NCI-H2171 treated with DMSO at 0.1 percent for 48 hours (cell line): ENCODE measurements around the gene RAP1GAP.
"Not testable (repeated sequence)": the region's sequence is repeated elsewhere in the genome, so short reads cannot be mapped to it uniquely, and the experiment has no call there.

Source experiments
- DNase-seq: peaks from one replicate; lab custom pipeline; 2025; lab: John Stamatoyannopoulos, UW

RAP1GAP gene

GRCh38 chr1:21677168-21677567, 8.0 kb upstream of the RAP1GAP start:
- no peak for DNase-seq

DNA sequence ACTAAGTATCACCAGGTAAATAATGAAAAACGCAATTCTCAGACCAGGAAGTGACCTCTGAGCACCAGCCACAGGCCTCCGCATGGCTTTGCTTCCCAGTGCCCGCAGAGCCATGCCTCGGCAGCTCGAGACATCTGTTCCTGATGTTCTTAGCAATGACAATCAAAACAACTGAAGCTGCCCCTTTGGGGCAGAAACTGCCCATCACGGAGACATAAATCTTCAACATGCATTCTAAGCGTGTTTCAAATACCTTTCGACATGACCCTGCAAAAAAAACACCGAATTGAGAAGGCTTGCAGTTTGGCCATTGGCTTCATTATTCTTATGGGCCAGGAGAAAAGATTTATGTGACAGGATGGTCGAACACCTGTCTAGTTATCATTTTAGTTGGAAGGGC, 5.8 kb upstream of the RAP1GAP start:
- DNase-seq: no peak

- not testable (repeated sequence) for DNase-seq
Observed at GRCh38 chr1:21673853-21674252, 4.7 kb upstream of the RAP1GAP start.

DNA sequence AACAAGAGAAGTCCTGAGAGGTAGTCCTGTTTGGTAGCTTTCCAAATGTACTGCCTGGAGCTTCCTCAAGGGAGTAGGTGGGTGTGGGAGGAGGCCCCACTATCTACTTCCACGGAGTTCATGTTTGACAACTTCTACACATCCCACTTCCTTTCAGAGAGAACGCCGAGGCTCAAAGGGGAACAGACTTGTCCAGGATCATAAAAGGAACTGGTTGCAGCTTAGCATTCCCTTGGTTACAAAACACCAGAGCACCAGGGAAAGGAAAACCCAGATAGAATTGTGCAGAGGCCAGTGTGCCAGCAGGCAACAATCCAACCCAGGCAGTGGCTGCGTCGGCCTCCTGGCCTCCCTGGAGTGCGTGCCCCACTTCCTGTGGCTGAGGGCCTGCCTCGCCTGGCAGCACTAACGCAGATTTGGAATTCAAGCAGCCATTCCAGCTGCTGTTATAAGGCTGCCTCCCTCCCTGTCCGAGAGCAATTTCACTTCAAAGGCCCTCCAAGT, 4.2 kb upstream of the RAP1GAP start:
- peak; percentile 28 for DNase-seq

DNA sequence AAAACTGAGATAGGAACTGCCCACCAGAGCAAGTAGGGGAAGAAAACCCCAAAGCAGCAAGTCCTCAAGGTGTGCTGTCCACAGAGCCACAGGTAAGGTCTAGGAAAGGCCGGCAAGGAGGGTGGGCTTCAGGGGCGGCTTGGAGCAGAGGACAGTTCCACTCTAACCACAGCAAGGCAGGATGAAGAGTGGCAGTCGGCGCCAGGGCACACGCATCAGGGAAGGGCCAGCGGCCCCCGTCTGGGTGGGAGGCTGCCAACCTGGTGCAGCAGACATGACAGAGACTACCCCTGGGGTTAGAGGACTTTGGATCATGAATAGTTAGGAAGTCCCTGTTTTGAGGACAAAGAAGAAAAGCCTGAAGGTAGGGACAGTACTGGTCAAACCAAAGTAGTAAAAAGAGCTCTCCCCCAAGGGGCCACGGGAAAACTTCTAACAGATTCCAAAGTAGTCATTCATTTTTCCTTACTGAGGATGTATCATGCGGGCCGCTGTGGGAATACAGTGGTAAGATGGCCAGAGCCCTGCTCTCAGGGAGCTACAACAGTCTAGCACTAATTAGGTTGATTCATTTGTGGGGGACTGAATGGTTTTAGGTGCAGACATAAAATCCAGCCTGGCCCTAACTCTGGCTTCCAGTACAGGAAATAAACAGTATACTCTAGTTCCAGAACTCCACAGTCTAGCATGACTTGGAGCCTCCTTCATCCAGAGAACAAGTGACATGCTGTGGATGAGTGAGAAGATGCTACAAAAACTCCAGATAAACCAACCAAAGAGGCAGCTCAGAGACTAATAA, 3.5 kb upstream of the RAP1GAP start:
- DNase-seq: no peak

GRCh38 chr1:21671915-21672314, 2.8 kb upstream of the RAP1GAP start:
- DNase-seq: no peak

- no peak for DNase-seq
Observed at GRCh38 chr1:21670956-21671902, 2.1 kb upstream of the RAP1GAP start.

DNA sequence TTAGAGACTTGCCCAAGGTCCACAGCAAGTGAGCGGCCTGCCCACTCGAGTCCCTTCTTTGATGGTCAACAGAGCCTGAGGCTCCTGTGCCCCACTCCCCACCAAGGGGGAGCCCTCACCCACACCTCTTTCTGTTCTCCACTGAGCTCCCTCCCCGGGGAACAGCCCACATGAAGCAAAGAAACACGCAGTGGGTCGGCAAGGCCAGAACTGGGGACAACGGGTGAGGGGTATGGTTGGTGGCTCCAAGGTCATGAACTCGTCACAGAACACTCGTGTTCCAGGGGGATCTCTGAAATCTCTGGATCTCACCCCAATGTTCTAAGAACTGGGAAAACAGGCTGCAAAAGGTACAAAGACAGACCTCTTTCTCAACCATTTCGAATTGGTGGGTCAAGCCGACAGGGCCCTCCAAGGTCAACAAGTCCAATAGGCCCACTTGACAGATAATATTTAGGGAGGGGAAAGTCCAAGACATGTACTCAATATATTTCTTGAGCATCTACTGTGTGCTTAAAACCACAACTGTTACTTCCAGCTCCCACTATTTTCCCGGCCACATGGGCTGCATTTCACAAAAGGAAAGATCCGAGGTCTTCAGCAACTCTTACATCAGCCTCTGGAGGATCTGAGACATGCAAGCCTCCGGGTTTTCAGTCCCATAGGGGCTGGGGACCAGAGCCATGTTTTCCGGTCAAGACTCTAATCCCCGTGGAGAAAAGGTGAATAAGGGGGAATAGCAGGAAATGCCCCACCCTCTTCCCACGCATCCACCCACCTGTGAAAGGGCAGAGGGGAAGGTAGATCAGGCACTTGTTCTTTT, 1.1 kb upstream of the RAP1GAP start:
- no peak for DNase-seq

DNA sequence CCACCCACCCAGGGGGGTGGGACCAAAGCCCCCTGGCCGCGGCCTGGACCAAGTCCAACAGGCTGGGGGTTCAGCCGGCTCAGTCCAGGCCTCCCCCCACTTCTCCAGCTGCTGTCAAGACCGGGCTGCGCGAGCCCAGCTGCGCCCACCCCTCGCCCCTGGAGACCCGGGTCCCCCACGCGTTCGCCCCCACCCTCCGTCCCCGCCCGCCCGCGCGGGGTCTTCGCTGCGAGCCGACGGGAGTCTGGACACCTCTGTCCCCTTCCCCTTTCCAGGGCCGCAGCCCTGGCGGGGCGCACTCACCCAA, 253 bp downstream of the RAP1GAP start:
- DNase-seq: no peak

DNA sequence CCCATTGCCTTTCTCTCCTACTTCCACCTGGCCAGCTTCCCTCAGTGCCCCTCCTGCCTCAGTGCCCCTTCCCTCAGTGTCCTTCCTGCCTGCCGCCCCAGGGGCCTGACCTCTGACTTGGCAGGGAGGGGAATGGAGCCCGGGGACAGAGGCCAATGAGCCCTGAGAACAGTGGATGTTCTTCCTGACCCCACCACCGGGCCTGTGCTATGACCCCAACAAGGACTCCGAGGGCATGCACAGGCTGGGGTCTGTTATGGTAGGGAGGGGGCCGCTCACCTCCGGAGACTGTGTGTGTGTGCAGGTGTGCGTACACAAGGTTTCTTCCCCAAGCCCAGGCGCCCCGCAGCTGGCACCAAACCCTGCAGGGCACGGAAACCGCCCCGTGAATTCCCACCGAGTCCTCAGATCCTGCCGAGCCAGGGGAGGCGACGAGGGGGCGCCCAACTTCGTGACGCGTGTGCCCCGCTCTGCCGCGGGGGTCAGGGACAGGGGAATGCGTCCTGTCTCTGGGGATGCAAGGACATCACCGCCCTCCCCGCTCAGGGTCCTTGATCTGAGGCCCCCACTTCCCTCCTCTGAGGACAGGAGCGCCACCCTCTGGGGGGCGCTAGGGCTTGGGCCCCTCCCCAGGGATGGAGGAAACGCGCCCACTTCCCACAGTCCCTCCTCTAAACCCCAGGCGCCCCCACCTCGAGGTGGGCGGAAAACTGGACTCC, 766 bp downstream of the RAP1GAP start:
- no peak for DNase-seq

DNA sequence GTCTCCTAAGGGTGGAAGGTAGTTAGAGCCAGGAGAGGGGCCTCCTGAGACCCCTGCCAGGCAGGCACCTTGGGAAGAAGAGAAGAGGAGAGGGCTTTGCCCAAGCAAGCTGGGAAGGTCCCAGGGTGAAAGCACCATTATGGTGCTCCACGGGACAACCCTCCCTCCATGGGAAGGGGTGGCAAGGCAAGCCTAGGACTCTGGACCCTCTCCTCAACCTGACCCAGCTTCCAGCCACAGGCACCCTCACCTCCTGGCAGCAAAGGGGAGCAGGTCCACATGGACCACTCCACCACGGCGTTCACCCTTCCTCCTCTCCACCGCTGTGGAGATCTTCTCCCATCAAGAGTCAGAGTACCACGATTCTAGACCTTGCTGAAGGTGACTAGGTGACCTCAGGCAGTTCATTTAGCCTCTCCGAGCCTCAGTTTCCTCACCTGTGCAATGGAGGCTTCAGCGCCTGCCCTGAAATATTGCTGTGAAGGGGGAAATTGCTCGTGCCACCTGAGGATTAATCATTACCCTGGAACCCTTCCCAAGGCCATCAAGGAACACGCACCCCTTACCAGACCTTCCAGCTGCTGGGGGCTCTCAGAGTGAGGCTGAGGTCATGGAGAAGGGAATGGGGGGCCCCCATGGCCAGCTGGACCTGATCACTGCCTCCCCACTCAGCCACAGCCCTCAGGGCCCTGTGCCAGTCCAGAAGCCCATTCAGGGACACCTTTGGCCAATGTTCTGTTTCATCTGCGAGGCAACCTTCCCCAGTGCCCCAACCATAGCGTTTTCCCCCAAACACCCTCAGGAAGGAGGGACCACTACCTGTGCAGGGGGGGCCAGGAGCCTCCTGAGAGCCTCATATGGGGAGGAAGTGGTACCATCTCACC, 1.6 kb downstream of the RAP1GAP start:
- DNase-seq: no peak

- DNase-seq: peak; percentile 63
Observed at GRCh38 chr1:21666576-21667320, 2.4 kb downstream of the RAP1GAP start.

GRCh38 chr1:21665711-21666575, 3.2 kb downstream of the RAP1GAP start:
- DNase-seq: no peak

DNA sequence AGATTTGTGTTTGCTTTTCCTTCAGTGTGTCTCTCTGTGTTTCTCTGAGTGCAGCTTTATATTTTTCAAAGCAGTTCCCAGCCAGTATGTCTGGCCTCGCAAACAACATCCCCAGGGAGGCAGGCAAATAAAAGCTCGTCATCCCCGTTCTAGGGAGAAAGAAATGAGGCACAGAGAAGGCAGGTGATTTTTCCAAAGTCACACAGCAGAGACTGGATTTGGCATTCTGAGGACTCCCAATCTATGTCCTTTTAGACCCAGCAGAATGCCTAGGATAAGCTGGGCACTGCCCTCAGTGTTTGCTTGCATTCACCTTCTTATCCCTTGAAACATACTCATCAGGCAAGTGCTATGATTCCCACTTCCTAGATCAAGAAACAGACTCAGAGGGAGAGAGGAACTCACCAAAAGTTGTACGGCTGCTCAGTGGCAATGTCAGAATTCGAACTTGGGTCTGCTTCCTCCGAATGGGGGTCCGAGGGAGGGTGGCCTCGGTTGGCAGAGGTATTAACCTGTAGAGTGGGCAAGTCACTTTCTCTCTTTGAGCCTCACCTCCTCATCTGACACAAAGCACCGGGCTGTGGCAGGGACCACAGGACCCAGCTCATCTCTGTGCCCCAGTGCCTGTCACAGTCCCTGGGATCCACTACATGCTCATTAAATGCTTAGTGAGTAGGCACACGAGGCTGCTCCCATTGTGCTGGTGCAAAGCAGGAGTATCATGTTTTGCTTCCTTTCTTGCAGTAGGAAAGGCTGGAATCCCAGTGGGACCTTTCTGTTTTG, 4.2 kb downstream of the RAP1GAP start:
- no peak for DNase-seq

DNA sequence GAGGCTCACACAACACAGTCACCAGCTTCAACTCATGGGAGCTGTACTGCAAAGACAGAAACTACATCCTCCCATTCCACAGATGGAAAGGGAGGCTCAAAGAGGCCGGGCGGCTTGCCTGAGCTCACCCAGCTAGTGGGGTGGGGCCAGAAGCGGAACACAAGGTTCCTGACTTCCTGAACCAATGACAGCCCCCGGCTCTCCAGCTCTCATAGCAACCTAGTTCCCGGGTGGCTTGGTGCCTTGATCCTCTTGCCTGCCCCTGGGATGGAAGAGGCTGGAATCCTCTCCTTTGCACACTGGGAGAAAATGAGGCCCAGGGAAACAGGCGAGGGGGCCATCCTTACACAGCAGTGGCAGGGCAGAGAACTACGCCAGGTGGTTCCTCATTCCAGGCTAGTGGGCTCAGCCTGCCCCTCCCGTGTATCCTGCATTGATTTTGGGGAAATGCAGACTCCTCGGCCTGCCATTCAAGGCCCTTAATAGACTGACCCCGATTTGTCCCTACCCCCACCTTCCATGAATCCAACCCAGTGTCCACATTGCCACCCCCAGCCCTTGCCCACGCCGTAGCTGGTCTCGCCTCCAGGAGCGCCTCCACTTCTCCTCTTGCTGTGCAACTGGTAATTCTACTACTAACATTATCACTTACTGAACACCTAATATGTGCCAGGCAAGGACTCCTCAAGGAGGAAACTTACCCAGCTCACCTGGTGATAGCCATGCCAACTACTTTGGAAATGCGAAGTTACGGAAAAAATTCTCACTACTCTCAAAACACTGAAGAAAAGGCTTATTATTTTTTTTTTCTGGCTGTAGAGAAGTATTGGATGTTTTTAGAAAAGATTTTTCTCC, 5.0 kb downstream of the RAP1GAP start:
- no peak for DNase-seq

DNA sequence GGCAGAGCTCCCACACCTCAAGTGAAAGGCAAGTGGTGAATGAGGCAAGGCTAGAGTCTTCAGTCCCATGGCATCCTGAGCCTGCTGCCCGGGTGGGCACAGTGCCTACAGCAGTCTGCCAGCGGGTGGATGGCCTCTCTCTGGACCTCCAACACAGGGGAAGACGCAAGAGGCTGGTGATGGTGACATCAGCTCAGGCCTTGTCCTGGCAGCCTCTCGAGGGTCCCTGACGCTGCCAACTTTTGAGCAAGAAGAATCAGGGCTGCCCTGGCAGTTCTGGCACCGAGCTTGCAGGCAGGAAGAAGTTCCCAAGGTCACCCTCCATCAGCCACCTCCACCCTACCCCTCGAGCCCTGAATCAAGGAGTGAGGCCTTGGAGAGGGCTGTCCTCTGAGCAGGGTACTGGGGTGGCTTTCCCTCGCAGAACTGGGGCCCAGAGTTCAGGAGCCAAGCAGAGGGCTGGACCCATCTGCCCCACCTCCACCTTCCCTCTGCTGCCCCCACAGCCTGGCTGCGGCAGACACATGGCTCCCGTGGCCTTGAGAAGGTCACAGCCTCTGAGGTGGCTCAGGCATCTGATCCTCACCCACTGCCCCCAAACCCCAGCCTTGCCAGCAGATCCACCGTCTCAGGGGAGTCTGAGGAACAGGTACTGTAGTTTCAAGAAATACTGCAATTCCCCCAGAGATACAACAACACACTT, 5.8 kb downstream of the RAP1GAP start:
- no peak for DNase-seq
